NCI-H2081 treated with DMSO at 0.1 percent for 48 hours (cell line): ENCODE measurements around the gene PPM1L.

Source experiments
- DNase-seq: peaks from one replicate; lab custom pipeline; 2025; lab: John Stamatoyannopoulos, UW

The PPM1L gene

GRCh38 chr3:160763073-160763472 lies 7.0 kb downstream of the PPM1L start:
- no peak for DNase-seq

GRCh38 chr3:160765211-160765610 lies 9.2 kb downstream of the PPM1L start:
- DNase-seq, result no peak

DNA sequence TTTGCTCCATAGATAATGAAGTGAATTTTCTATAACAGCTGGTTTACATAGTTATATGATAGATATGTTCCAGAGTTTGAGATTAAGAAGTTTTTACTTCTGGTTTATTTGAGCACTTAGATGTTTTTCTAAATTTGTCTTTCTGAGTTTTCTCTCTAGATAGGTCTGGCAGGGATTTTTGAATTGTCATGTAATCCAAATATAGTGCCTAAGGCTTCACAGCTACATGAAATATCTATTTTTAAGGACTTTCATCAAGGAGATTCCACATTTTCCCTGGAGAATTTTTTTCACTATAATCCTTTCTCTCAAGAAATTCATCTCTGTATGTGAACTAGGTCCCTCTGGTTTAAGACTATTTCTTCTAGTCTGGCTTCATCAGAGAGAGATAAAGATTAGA lies 12.0 kb downstream of the PPM1L start:
- DNase-seq, result no peak

DNA sequence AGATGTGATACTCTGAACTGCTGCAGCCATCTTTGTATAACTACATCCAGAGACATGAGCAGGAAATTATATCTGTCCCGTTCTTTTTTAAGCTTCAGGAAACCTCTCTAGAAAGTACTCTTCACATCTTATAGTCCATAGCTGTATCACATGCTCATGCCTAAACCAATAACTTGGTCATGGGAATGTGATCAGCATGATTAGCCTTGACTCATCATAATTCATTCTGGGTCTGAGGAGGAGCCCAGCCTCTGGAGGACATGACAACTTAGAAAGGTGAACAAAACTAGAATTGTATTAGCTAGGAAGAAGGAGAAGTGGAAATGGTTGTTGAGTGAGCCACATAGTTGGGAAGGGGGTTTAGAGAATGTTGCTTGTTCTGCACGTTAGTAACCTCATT lies 12.9 kb downstream of the PPM1L start:
- DNase-seq, result no peak

DNA sequence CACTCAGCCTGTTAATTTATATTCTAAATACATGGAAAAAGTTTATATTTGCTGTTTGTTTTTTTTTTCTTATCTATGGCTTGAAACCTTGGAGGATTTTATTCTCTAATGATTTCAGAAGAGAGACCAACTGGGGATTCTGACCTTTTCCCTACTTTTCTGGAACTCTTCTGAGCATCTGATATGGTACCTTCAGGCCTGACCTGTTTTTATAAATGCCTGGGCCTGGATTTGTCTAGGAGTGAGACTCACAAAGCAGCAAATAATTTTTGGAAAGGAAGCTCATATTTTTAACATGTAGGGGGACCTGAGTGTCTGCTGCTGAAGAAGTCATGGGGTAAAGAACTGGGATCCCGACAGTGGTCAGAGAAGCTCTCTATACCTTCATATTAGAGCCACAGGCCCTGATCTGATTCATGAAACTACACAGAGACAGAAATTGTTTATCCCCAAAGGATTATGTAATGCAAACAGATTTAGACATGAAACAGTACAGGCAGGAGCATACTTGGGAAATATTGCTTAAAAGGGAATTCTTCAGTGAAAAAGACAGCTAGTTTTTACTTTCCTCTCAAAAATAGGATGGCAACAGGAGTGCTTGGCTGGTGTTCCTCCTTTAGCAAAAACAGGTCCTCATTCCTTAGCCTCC lies 15.9 kb downstream of the PPM1L start:
- DNase-seq, result no peak

DNA sequence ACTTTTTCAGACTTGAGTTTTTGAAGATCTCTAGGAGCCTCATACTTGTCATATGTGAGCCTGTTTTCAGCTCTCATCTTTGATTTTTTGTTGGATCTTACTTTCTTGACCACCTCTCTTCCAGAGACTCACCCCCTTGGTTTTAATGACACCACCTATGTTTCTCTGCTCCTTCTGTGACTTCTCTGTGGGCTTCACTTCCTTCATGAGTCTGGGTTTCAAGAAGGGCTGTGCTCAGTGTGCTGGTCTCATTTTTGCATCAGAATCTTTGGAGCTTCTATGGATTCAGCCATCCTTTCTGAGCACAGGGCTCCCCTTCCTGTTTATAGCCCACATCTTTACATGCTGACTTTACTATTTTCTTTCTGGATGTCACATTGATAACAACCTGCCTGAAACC lies 17.7 kb downstream of the PPM1L start:
- no peak for DNase-seq

- DNase-seq, result no peak
Measured at GRCh38 chr3:160774172-160774571, 18.1 kb downstream of the PPM1L start.

GRCh38 chr3:160778480-160778879 lies 22.4 kb downstream of the PPM1L start:
- no peak for DNase-seq

- DNase-seq, result no peak
Measured at GRCh38 chr3:160779040-160779439, 23.0 kb downstream of the PPM1L start.

GRCh38 chr3:160780245-160780644 lies 24.2 kb downstream of the PPM1L start:
- no peak for DNase-seq

DNA sequence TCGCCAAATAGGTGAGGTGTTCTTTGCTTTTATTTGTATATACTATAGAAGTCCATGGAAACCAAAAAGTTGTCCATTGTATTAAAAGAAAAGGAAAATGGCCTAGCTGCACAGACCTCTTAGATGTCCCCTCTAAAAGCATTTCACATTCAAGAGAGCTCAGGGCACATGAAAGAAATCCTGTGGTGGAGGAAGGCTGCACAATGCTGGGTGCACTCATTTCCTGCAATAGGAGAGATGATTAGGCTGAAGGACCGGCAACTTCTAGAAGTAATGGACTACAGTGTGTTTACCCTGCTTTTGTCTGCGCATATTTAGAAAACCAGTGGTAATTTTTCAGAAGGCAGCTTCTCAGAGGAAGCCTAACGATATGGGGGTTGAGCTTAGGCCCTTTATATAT lies 25.4 kb downstream of the PPM1L start:
- no peak for DNase-seq

DNA sequence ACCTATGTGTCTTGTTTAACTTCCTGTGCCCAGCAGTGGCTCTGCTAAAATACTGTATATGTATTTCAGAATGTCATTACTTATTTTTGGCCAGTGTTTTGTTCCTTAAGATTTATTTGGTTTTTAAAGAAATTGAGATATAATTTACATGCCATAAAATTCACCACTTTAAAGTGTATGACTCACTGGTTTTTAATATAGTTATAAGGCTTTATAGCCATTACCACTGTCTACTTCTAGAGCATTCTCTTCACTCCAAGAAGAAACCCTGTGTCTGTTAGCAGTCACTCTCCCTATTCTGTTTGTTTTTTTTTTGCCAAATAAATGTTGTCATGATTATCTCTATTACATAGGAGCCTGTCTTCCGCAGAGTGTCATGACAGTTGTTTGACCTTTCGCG lies 25.8 kb downstream of the PPM1L start:
- DNase-seq, result no peak

- no peak for DNase-seq
Measured at GRCh38 chr3:160784853-160785252, 28.8 kb downstream of the PPM1L start.

DNA sequence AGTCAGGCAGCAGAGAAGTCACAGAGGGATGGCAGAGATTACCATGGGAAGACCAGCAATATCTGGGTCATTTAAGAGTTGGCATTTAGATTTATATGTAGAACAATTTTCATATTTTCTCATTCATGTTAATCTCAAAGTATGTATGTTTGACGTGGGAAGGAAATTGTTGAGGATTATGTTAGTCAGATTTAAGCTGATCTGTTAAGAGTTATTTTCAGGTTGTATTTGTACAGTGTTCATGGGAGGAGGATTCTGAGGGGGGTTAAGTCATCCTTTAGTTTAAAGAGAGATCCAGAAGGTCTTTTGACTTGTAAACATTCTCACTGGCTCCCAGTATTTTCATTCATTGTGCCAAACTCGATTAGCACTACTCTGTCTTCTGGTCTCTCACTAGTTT lies 34.7 kb downstream of the PPM1L start:
- no peak for DNase-seq

- no peak for DNase-seq
Measured at GRCh38 chr3:160792540-160792939, 36.5 kb downstream of the PPM1L start.

- no peak for DNase-seq
Measured at GRCh38 chr3:160793722-160794252, 37.8 kb downstream of the PPM1L start.

GRCh38 chr3:160796089-160796812 lies 40.2 kb downstream of the PPM1L start:
- no peak for DNase-seq

GRCh38 chr3:160796813-160797164 lies 40.8 kb downstream of the PPM1L start:
- DNase-seq, result no peak

- DNase-seq, result no peak
Measured at GRCh38 chr3:160797356-160797755, 41.3 kb downstream of the PPM1L start.

DNA sequence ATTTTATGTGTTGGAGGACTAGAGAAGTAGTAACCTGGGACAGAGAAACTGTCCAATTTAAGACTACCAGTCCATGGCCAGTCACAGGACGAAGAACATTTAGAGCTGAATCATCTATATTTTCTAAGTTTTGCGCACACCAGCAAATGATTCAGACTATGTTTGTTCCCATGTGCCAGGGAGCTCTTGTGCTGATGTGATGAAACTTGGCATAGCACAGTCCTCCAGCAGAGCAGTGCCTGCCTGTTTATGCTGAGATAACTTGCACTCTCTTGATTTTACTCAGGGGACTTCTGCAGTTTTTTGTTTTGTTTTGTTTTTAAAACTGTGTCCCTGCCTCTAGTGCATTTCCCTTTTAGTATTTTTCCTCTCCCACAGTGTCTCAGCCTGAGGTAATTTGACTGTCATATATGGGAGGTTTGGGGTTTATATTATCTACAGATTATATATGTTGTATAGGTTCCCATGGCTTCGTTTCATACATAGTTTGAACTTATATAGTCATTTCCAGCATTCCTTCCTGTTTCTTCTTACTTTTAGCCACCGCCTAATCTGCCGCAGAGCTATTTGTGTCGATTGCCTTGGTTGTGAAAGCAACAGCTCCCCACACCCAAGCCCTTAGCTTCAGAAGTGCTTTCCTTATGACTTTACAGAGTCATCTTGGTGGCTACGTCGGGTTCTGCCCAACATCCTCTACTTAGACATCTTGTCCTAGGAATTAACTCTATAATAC lies 45.5 kb downstream of the PPM1L start:
- no peak for DNase-seq

DNA sequence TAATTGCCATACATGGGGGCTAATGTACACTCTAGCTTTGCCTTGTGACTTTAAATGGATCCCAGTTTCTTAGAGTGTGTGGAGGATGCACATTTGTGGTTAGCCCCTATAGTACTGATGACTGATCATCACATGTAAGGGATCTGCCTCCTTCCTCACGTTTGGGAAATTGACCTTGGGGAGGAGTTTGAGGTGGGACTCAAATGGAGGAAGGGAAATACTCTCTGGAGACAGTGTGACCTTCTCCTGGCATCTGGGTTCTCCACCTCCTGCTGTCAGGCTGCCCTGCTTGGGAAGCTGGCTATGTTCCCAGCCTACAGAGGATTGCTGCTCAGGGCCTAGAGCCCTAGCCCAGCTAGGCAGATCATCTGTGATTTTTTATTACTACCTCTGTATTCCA lies 48.7 kb downstream of the PPM1L start:
- DNase-seq, result no peak

GRCh38 chr3:160806094-160806493 lies 50.1 kb downstream of the PPM1L start:
- DNase-seq, result no peak

GRCh38 chr3:160806686-160807085 lies 50.7 kb downstream of the PPM1L start:
- DNase-seq, result no peak
